Esophagus (tissue), 2 donors: ENCODE measurements around the gene WWOX. TPM values are rescaled to one million over a fixed set of nuclear protein-coding genes. Genes with fewer than 3 reads are reported as not detected.

Experiments used
- H3K27ac ChIP-seq, 2 donors: one replicate each; pipeline ENCODE4 v1.5.1; 2013; ENCODE audit warnings: low read depth in 2 of 2, mild to moderate bottlenecking in 2 of 2, inconsistent platforms in 1 of 2, low read length in 1 of 2, moderate library complexity in 1 of 2
- H3K27me3 ChIP-seq, 2 donors: one replicate each; pipeline ENCODE4 v1.6.1; 2013; ENCODE audit warnings: low read length in 2 of 2, control low read depth in 1 of 2, mild to moderate bottlenecking in 1 of 2; ENCODE audit not compliant: insufficient read depth in 2 of 2, control insufficient read depth in 1 of 2
- H3K36me3 ChIP-seq, 2 donors: one replicate each; pipeline ENCODE4 v1.6.1; 2013; ENCODE audit warnings: low read length in 1 of 2; ENCODE audit not compliant: control insufficient read depth in 2 of 2, insufficient read depth in 2 of 2
- H3K4me1 ChIP-seq, 2 donors: one replicate each; pipeline ENCODE4 v1.6.1; 2013; ENCODE audit warnings: low read length in 1 of 2; ENCODE audit not compliant: control insufficient read depth in 2 of 2, insufficient read depth in 2 of 2
- H3K4me3 ChIP-seq, 2 donors: one replicate each; pipeline ENCODE4 v1.5.1; 2013; ENCODE audit warnings: low read length in 2 of 2, mild to moderate bottlenecking in 2 of 2, low read depth in 1 of 2, moderate library complexity in 1 of 2
- H3K9me3 ChIP-seq, 2 donors: one replicate each; pipeline ENCODE4 v1.6.1; 2013; ENCODE audit warnings: mild to moderate bottlenecking in 2 of 2, low read depth in 1 of 2, low read length in 1 of 2, moderate library complexity in 1 of 2; ENCODE audit not compliant: control insufficient read depth in 2 of 2, insufficient read depth in 1 of 2
- WGBS, 2 donors: extraction: QIAGEN DNeasy Blood & Tissue Kit; methylation state at CpG; one replicate each; pipeline ENCODE4 v1.1.7; 2013; 5-methylcytosine and 5-hydroxymethylcytosine counted together
- polyA plus RNA-seq, 2 donors: library from polyadenylated mRNA; stranded (reverse); fragments of 200-250 nt; gene quantifications; one replicate each; pipeline ENCODE4 v1.2.3, GENCODE V29; 2013
- donor health status: healthy with polysubstance abuse.
- donor health status: Bipolar disorder and iron deficiency.

Gene WWOX
- polyA plus RNA-seq, 2 donors, result 6.4 to 9.1 TPM

GRCh38 chr16:78075800-78076199, 23.7 kb upstream of the WWOX start:
- H3K9me3 ChIP-seq, result no peaks in the 10 kb centered on the region
- H3K27ac ChIP-seq, result no peak overlapping the region
- WGBS, 2 donors, result 85 to 86% methylated on average over 3 of the region's 3 CpGs
- H3K4me3 ChIP-seq, result no peak overlapping the region
- no peaks in the 10 kb centered on the region for H3K27me3 ChIP-seq
- no peaks in the 10 kb centered on the region for H3K4me1 ChIP-seq
- H3K36me3 ChIP-seq, result no peaks in the 10 kb centered on the region

- H3K4me1 ChIP-seq, result no peaks in the 10 kb centered on the region
- no peaks in the 10 kb centered on the region for H3K9me3 ChIP-seq
- no peaks in the 10 kb centered on the region for H3K27me3 ChIP-seq
- H3K27ac ChIP-seq, result no peak overlapping the region
- no peaks in the 10 kb centered on the region for H3K36me3 ChIP-seq
- 84 to 88% methylated on average over 4 of the region's 4 CpGs for WGBS, 2 donors
- H3K4me3 ChIP-seq, result no peak overlapping the region
Observed at GRCh38 chr16:78081341-78081740, 18.1 kb upstream of the WWOX start.

- 45 to 59% methylated on average over 1 of the region's 1 CpG for WGBS, 2 donors
- peaks cover 0 to 2% of the 10 kb centered on the region in 2 donors for H3K27me3 ChIP-seq
- no peak overlapping the region for H3K27ac ChIP-seq
- peaks cover 0 to 3% of the 10 kb centered on the region in 2 donors for H3K9me3 ChIP-seq
- no peaks in the 10 kb centered on the region for H3K4me1 ChIP-seq
- H3K4me3 ChIP-seq, result no peak overlapping the region
- H3K36me3 ChIP-seq, result no peaks in the 10 kb centered on the region
Observed at GRCh38 chr16:78091419-78091818, 8.0 kb upstream of the WWOX start.

- no peaks in the 10 kb centered on the region for H3K4me1 ChIP-seq
- H3K4me3 ChIP-seq, result no peak overlapping the region
- no peaks in the 10 kb centered on the region for H3K27me3 ChIP-seq
- no peaks in the 10 kb centered on the region for H3K36me3 ChIP-seq
- H3K27ac ChIP-seq, result no peak overlapping the region
- no peaks in the 10 kb centered on the region for H3K9me3 ChIP-seq
- WGBS, 2 donors, result 66 to 72% methylated on average over 7 of the region's 7 CpGs
Observed at GRCh38 chr16:78092758-78093157, 6.7 kb upstream of the WWOX start.

- H3K4me3 ChIP-seq, result no peak overlapping the region
- no peaks in the 10 kb centered on the region for H3K9me3 ChIP-seq
- 65 to 77% methylated on average over 3 of the region's 3 CpGs for WGBS, 2 donors
- H3K27me3 ChIP-seq, result no peaks in the 10 kb centered on the region
- no peaks in the 10 kb centered on the region for H3K4me1 ChIP-seq
- no peaks in the 10 kb centered on the region for H3K36me3 ChIP-seq
- H3K27ac ChIP-seq, result no peak overlapping the region
Observed at GRCh38 chr16:78094166-78094565, 5.3 kb upstream of the WWOX start.

- WGBS, 2 donors, result 93 to 95% methylated on average over 3 of the region's 3 CpGs
- Histone ChIP-seq H3K27me3 (no peaks in the 10 kb centered on the region), H3K9me3 (no peaks in the 10 kb centered on the region), H3K4me1 (no peaks in the 10 kb centered on the region), H3K4me3 (no peak overlapping the region), H3K27ac (no peak overlapping the region), H3K36me3 (no peaks in the 10 kb centered on the region)
Observed at GRCh38 chr16:78094998-78095397, 4.5 kb upstream of the WWOX start.

- WGBS, 2 donors, result 67 to 71% methylated on average over 3 of the region's 3 CpGs
- Histone ChIP-seq H3K36me3 (no peaks in the 10 kb centered on the region), H3K4me1 (no peaks in the 10 kb centered on the region), H3K9me3 (no peaks in the 10 kb centered on the region), H3K4me3 (no peak overlapping the region), H3K27me3 (no peaks in the 10 kb centered on the region), H3K27ac (no peak overlapping the region)
Observed at GRCh38 chr16:78096386-78096785, 3.1 kb upstream of the WWOX start.

GRCh38 chr16:78097548-78097947, 1.9 kb upstream of the WWOX start:
- Histone ChIP-seq H3K27me3 (no peaks in the 10 kb centered on the region), H3K4me1 (peaks cover 6% of the 10 kb centered on the region in 2 donors), H3K9me3 (no peaks in the 10 kb centered on the region), H3K27ac (no peak overlapping the region), H3K4me3 (no peak overlapping the region), H3K36me3 (no peaks in the 10 kb centered on the region)
- WGBS, 2 donors, result 55 to 70% methylated on average over 4 of the region's 4 CpGs

- H3K4me1 ChIP-seq, result peaks cover 6% of the 10 kb centered on the region in 2 donors
- no peak overlapping the region for H3K4me3 ChIP-seq
- no peaks in the 10 kb centered on the region for H3K36me3 ChIP-seq
- no peak overlapping the region for H3K27ac ChIP-seq
- no peaks in the 10 kb centered on the region for H3K27me3 ChIP-seq
- WGBS, 2 donors, result 59 to 68% methylated on average over 4 of the region's 4 CpGs
- H3K9me3 ChIP-seq, result no peaks in the 10 kb centered on the region
Observed at GRCh38 chr16:78098087-78098486, 1.4 kb upstream of the WWOX start.

GRCh38 chr16:78098595-78099270, 721 bp upstream of the WWOX start:
- Histone ChIP-seq H3K4me1 (peaks cover 6% of the 10 kb centered on the region in 2 donors), H3K27ac (peak overlapping the region; percentile 94 to 95), H3K9me3 (no peaks in the 10 kb centered on the region), H3K36me3 (no peaks in the 10 kb centered on the region), H3K27me3 (no peaks in the 10 kb centered on the region), H3K4me3 (peak overlapping the region; percentile 66 to 96)
- WGBS, 2 donors, result 59 to 64% methylated on average over 12 of the region's 12 CpGs
